Measurements from ENCODE around the gene ARL8B.

DNA sequence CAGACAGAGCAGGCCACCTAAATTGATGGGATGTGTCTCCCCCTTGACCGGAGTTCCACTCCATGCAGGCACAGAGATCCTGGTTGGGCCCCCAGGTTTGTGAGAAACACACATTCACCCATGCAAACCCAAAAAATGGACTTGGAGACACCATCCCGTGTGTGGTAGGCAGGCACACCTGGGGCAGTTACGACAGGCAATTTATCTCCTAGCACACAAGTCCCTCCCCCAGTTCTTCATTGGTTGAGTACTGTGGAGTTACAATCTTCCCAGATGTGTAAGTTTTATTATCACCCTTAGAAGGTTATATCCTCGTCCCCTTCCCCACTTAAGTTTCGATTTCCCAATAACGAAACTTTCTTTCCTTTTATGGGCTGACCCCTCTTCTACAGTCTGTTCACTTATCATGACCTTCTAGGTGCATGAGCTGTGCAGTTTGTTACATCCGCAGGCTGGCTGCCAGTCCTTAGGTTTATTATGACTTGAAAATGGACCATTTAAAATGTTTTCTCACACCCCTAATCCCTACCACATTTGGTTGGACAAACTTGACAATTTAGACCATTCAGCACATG, 27.3 kb downstream of the ARL8B start:
- TF ChIP-seq POLR2AphosphoS5 (IDR thresholded peaks at IDR 0.05; ENCODE audit: borderline replicate concordance, low read depth, low read length) (no peak), EZH2 (IDR thresholded peaks at IDR 0.05) (no peak)

Data from SK-N-MC (cell line).